ENCODE results near the gene ZBTB2. TPM values are rescaled to one million over a fixed set of nuclear protein-coding genes. Genes with fewer than 3 reads are reported as not detected.

The ZBTB2 gene
- total RNA-seq, 1 donor from 2014 or later = 11.4 TPM

Small RNA genes within 50 kb of the gene (small RNA-seq; reads per million reads assigned to genes)
- gene RF00019 = not detected

Other genes with a start within 250 kb of the ZBTB2 start
- 40.4 TPM for gene AKAP12, start 151.6 kb downstream of the ZBTB2 start, total RNA-seq
- 35.9 TPM for gene RMND1, start 60.6 kb upstream of the ZBTB2 start, total RNA-seq
- 0.41 TPM for gene CCDC170, start 102.5 kb upstream of the ZBTB2 start, total RNA-seq